ENCODE results near the gene OR5H6.

GRCh38 chr3:98291332-98291957 lies 27.4 kb downstream of the OR5H6 start:
- TF ChIP-seq IRF1 (CRISPR knock-in tag; IDR thresholded peaks at IDR 0.05): no peak
- no peak for TF ChIP-seq ATF1 (CRISPR knock-in tag; IDR thresholded peaks at IDR 0.05)
- no peak for TF ChIP-seq NR3C1 (CRISPR knock-in tag; conservative IDR thresholded peaks at IDR 0.05; ENCODE audit: low read depth)
- no peak for TF ChIP-seq ZNF232 (CRISPR knock-in tag; IDR thresholded peaks at IDR 0.05)
- TF ChIP-seq ZNF423 (CRISPR knock-in tag; IDR thresholded peaks at IDR 0.05): no peak
- no peak for TF ChIP-seq CTCF (IDR thresholded peaks at IDR 0.05)
- TF ChIP-seq E2F4 (CRISPR knock-in tag; IDR thresholded peaks at IDR 0.05; ENCODE audit: borderline replicate concordance, low read depth): no peak
- TF ChIP-seq ATF2 (CRISPR knock-in tag; IDR thresholded peaks at IDR 0.05; ENCODE audit: borderline replicate concordance, low read depth): no peak
- TF ChIP-seq ZNF121 (CRISPR knock-in tag; IDR thresholded peaks at IDR 0.05): no peak
- no peak for TF ChIP-seq FOXJ3 (CRISPR knock-in tag; IDR thresholded peaks at IDR 0.05; ENCODE audit: borderline replicate concordance)
- TF ChIP-seq SP1 (CRISPR knock-in tag; conservative IDR thresholded peaks at IDR 0.05): no peak
- TF ChIP-seq ATF3 (CRISPR knock-in tag; conservative IDR thresholded peaks at IDR 0.05): no peak
